ENCODE measurements around the gene ENAH.

DNA sequence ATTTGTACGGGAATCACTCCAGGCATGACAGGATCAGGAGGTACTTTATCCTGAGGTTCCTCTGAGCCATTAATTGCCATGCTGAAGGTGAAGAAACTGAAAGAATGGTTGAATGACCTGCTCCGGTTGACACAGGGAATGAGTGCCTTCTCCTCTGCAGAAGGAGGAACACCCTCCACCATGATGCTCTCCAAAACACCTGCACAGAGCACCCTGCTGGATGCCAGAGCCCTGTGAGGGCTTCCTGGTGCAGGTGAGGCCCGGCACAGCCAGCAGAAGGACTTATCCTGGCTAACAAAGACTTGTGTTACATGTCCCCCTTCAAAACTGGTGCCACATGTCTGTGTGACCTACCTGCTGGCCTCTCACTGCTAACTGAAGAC, 210.8 kb downstream of the ENAH start:
- TF ChIP-seq CTCF (IDR thresholded peaks at IDR 0.05; ENCODE audit: low read depth, low read length): no peak
- TF ChIP-seq EZH2phosphoT487 (IDR thresholded peaks at IDR 0.05; ENCODE audit: low read depth): no peak
